ENCODE measurements around the gene ERGIC2.
A peak's percentile ranks its signal among the peaks of the same experiment; 100 is the strongest.
"Not testable (repeated sequence)": the region's sequence is repeated elsewhere in the genome, so short reads cannot be mapped to it uniquely, and the experiment has no call there.

The ERGIC2 gene, protein sequence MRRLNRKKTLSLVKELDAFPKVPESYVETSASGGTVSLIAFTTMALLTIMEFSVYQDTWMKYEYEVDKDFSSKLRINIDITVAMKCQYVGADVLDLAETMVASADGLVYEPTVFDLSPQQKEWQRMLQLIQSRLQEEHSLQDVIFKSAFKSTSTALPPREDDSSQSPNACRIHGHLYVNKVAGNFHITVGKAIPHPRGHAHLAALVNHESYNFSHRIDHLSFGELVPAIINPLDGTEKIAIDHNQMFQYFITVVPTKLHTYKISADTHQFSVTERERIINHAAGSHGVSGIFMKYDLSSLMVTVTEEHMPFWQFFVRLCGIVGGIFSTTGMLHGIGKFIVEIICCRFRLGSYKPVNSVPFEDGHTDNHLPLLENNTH

GRCh38 chr12:29380536-29381523 lies at the start of gene ERGIC2:
TSS of gene ERGIC2 (minus strand) at chr12:29381172. CDS start at chr12:29371633, 9,539 bp downstream.
- FAIRE-seq (no peak), DNase-seq (ENCODE audit: insufficient read length, low spot score) (peak; percentile 80)

- FAIRE-seq (no peak), DNase-seq (ENCODE audit: insufficient read length, low spot score) (no peak)
Observed at GRCh38 chr12:29430716-29431044, 49.7 kb upstream of the ERGIC2 start.

DNA sequence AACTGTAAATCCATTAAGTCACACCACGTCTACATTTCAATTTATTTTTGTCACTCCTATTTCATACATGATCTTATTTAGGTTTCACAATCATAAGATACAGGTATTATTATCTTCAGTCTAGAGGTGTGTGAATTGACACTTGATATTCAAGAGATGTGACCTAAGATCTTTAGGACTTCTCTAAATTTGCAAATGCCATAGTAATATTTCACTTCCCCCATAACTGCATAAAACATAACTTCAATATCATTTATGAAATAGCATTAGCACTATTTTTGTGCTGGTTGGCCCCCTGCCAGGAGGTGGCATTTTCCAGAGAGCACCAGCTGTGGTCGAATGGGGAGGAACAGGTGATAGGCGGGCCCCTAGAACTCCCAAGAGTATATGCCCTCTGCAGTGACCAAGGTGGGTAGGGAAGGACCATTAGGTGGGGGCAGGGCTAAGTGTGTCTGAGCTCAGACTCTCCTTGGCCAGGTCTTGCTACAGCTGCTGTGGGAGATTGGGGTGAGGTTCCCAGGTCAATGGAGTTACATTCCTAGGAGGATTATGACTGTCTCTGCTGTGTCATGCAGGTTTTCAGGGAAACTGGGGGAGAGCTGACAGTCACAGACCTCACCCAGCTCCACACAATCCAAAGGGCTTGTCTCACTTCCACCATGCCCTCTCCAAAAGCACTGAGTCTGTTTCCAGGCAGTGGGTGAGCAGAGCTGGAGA lies 49.2 kb upstream of the ERGIC2 start:
- no peak for DNase-seq (ENCODE audit: insufficient read length, low spot score)
- no peak for FAIRE-seq

GRCh38 chr12:29428633-29429032 lies 47.7 kb upstream of the ERGIC2 start:
- FAIRE-seq = no peak
- no peak for DNase-seq (ENCODE audit: insufficient read length, low spot score)

DNA sequence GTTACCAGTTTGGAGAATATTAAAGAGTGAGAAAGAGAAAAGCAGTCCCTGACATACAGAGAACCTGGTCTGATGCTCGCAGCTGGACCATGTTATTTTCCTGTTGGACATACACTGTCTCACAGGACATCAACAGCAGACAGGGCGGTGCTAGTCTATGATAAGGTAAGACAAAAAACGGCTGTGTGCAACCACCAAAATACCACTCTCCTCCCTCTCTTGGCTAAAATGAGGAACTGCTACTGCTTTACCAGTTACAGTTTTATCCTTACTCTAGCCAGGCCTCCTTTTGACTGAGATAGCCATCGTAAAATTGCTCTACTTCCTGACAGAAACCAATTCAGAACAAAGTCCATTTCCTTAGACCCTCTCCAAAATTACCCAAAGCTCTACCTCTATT lies 47.0 kb upstream of the ERGIC2 start:
- no peak for FAIRE-seq

GRCh38 chr12:29426498-29426897 lies 45.5 kb upstream of the ERGIC2 start:
- DNase-seq (ENCODE audit: insufficient read length, low spot score) (no peak), FAIRE-seq (no peak)

More for the DNA sequence above, 47.0 kb upstream of the ERGIC2 start:
- no peak for DNase-seq (ENCODE audit: insufficient read length, low spot score)

- no peak for FAIRE-seq
- no peak for DNase-seq (ENCODE audit: insufficient read length, low spot score)
Observed at GRCh38 chr12:29425722-29426121, 44.8 kb upstream of the ERGIC2 start.

DNA sequence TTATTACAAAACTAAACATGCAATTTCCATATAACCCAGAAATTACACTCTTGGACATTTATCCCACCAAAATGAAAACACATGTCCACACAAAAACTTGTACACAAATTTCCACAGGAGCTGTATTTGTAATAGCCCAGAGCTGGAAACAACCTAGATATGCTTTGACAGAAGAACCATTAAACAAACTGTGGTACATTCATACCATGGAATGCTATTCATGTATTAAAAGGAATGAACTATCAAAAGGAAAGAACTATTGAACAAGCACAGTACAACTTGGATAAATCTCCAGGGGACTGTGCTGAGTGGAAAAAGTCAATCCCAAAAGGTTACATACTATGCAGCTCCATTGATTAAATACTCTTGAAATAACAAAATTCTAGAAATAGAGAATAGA lies 35.8 kb upstream of the ERGIC2 start:
- FAIRE-seq = no peak
- DNase-seq (ENCODE audit: insufficient read length, low spot score) = no peak

DNA sequence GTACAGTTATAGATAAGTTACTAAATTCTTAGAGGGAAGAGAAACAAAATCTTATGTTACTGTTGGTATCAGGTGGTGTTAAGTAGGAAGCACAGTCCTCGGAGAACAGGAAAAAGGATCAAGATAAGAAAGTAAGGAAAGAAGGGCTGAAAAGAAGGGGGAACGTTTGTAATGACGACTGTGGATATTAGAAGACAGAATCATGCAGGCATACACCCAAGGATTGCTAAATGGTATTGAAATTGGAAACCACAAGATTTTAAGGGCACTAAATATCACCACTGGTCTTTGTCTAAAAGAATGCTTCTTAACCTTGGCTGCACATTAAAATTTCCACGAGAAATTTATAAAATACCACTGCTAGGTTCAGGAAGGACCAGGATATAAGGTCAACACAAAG lies 34.1 kb upstream of the ERGIC2 start:
- FAIRE-seq (no peak), DNase-seq (ENCODE audit: insufficient read length, low spot score) (no peak)

GRCh38 chr12:29414368-29414767 lies 33.4 kb upstream of the ERGIC2 start:
- no peak for DNase-seq (ENCODE audit: insufficient read length, low spot score)
- FAIRE-seq = no peak

DNA sequence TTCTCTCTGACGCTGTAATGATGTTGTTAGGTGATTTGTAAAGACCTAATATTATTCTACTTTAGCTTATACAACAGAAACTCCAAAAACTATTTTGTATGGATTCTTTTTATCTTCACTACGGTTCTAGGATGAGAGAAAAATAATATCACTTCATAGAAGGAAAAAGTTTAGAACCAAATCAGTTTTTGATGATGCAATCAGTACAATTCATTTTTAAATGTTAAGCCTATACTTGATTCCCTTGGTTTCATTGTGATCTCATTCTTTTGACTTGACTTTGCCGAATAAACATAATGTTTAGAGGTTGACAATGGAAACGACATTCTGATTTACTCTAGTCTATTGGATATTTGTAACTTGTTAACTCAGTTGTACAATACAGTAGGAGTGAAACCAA lies 24.6 kb upstream of the ERGIC2 start:
- FAIRE-seq = no peak
- no peak for DNase-seq (ENCODE audit: insufficient read length, low spot score)

DNA sequence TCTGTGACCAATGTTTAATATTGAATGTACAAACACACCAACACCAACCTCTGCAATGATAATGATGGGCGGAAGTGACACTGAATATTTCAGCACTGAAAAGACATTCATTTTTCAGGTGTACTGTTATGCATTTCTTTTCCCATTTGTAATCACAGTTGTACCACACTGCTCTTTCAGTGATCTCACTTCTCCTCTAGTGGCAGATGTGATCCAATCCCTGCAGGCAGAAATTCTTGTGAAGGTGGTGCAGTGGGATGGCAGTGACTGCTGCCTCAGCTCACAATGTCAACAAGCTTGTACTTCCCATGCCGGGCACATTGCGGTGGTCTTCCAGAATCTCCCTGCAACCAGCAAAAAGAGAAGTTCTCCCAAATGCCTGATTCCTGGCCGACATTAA lies 23.0 kb upstream of the ERGIC2 start:
- FAIRE-seq = no peak

GRCh38 chr12:29402437-29402836 lies 21.5 kb upstream of the ERGIC2 start:
- FAIRE-seq = no peak
- DNase-seq (ENCODE audit: insufficient read length, low spot score) = no peak

More for the DNA sequence above, 23.0 kb upstream of the ERGIC2 start:
- DNase-seq (ENCODE audit: insufficient read length, low spot score) = no peak

GRCh38 chr12:29398495-29398894 lies 17.5 kb upstream of the ERGIC2 start:
- FAIRE-seq (no peak), DNase-seq (ENCODE audit: insufficient read length, low spot score) (no peak)

DNA sequence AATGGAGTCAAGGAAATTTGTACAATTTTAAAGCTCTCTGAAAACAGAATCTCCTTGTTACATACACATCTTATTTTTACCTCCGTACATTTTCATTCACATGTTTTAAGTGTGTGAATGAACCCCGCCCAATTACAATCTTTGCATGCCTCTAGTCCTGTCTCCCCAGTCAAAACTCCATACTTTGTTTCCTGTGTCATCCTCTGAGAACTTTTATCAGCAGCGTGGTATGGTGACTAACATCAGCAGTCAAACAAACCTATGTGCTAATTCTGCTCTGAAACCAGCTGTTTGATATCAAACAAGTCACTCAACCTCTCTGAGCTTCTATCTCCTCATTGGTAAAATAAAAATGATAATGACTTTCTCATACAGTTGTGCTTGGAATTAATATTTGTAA lies 15.8 kb upstream of the ERGIC2 start:
- DNase-seq (ENCODE audit: insufficient read length, low spot score) (no peak), FAIRE-seq (no peak)

DNA sequence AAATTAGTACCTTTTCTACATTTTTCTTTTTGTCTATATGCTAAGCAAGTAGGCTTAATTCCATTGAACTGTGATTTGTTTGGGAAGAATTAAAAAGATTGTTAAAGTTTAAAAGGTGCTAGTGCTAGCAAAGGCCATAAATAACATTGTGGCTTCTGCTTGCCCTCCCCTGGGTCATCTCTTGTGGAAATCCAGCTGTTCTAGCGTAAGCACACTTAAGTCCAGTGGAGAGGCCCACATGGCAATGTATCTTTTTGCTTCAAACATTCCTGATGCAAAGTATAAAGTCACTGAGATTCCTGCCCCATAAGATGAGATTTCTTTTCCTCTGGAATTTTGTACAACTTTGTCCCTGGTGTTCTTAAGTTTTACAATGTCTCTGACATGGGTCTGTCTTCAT lies 14.4 kb upstream of the ERGIC2 start:
- FAIRE-seq = no peak
- DNase-seq (ENCODE audit: insufficient read length, low spot score) = no peak

DNA sequence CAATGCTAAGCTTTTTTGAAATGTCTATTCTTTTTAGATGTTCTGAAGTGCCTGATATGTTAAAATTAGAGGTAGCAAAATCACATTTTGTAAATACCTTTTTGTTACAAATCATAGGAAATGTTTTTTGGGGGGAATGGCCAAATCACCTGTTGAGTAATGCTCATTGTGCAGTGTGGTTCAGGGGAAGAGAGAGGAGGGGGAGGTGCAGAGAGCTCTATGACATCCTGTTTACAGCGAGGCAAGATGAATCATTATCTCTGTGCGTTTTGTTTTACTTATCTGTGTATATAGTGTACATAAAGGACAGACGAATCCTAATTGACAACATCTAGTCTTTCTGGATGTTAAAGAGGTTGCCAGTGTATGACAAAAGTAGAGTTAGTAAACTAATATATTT lies 9.4 kb upstream of the ERGIC2 start:
- not testable (repeated sequence) for FAIRE-seq; DNase-seq (ENCODE audit: insufficient read length, low spot score)

DNA sequence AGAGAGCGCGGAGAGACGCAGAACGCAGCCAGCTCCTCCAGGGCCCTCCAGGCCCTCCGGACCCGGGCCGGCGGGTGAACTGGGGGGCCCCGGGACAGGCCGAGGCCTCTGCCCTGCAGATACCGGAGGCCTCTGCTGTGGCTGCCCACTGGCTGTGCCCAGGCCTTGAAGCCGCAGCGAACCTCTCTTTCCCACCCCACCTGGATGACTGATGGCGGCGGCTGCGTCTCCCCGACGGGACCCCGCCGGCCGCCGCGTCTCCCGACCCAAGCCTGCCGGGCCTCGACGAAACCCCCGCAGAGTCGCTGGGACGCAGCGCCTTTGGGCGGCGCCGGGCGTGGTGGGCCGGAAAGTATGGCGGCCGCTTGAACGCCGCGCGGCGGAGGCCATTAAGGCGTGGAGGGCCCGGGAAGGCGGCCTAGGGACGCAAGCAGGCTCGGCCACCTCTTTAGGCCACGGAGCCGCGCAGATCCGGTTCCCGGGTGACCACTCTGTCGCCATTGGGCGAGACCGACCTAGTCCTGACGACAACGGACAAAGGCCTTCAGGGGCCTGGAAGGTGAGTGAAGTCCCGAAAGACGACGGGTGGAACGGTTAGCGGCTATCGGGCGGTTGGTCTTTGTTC lies 8.4 kb upstream of the ERGIC2 start:
- DNase-seq (ENCODE audit: insufficient read length, low spot score) (no peak), FAIRE-seq (no peak)

- DNase-seq (ENCODE audit: insufficient read length, low spot score); FAIRE-seq: not testable (repeated sequence)
Observed at GRCh38 chr12:29386084-29386680, 5.2 kb upstream of the ERGIC2 start.

GRCh38 chr12:29385194-29385593 lies 4.2 kb upstream of the ERGIC2 start:
- not testable (repeated sequence) for DNase-seq (ENCODE audit: insufficient read length, low spot score); FAIRE-seq

Measured in HTR-8/SVneo (cell line).